ENCODE data around the gene TSHZ2.

TSHZ2 gene

DNA sequence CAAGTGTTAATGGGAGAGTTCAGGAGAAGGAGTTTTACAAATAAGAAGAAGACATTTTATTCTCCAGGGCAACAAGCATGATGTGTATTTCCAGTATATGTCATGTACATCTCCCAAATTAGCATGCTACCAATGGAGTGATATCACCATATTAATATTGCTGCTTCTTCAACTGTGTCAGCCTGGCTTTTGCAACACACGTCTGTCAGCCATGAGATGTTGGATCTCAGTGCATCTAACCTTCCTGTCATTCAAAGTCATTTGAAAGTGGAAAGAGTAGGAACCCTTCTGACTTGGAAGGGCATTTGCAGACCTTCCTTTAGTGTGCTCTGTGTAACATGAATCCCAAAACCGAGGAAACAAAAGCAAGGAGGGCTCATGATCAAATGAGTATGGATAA is 337.4 kb downstream of the TSHZ2 start:
- no peak for DNase-seq (ENCODE audit: low read depth, low spot score)
- in situ Hi-C loops (cut with HindIII; ENCODE audit: low sequenced_read_pairs) = no loop called here
- no peak overlapping the region for H3K4me3 ChIP-seq (ENCODE audit: low read depth, low read length)
- TF ChIP-seq, protein P1, sequence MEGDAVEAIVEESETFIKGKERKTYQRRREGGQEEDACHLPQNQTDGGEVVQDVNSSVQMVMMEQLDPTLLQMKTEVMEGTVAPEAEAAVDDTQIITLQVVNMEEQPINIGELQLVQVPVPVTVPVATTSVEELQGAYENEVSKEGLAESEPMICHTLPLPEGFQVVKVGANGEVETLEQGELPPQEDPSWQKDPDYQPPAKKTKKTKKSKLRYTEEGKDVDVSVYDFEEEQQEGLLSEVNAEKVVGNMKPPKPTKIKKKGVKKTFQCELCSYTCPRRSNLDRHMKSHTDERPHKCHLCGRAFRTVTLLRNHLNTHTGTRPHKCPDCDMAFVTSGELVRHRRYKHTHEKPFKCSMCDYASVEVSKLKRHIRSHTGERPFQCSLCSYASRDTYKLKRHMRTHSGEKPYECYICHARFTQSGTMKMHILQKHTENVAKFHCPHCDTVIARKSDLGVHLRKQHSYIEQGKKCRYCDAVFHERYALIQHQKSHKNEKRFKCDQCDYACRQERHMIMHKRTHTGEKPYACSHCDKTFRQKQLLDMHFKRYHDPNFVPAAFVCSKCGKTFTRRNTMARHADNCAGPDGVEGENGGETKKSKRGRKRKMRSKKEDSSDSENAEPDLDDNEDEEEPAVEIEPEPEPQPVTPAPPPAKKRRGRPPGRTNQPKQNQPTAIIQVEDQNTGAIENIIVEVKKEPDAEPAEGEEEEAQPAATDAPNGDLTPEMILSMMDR (IDR thresholded peaks at IDR 0.05; ENCODE audit: low read depth, low read length) = no peak

DNA sequence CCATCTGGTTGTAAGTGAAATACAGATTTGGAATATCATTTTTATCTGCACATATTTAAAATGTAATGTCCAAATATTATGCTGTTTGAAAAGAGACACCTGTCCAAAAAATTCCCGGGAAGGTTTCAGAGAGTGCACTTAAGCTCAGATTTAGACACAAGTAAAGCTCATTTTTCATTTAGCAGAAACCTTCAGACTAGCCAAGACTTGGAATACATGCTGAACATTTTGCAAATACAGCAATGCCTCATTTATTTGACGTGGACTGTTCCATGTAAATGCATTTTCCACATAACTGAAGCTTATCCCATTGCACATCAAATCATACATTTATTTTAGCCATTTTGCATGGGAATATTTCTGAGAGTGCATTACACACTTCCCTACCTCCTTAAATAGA is 340.8 kb downstream of the TSHZ2 start:
- H3K4me3 ChIP-seq (ENCODE audit: low read depth, low read length) = no peak overlapping the region
- TF ChIP-seq, protein P1 (IDR thresholded peaks at IDR 0.05; ENCODE audit: low read depth, low read length) = no peak
- in situ Hi-C loops (cut with HindIII; ENCODE audit: low sequenced_read_pairs) = no loop called here
- DNase-seq (ENCODE audit: low read depth, low spot score) = no peak

DNA sequence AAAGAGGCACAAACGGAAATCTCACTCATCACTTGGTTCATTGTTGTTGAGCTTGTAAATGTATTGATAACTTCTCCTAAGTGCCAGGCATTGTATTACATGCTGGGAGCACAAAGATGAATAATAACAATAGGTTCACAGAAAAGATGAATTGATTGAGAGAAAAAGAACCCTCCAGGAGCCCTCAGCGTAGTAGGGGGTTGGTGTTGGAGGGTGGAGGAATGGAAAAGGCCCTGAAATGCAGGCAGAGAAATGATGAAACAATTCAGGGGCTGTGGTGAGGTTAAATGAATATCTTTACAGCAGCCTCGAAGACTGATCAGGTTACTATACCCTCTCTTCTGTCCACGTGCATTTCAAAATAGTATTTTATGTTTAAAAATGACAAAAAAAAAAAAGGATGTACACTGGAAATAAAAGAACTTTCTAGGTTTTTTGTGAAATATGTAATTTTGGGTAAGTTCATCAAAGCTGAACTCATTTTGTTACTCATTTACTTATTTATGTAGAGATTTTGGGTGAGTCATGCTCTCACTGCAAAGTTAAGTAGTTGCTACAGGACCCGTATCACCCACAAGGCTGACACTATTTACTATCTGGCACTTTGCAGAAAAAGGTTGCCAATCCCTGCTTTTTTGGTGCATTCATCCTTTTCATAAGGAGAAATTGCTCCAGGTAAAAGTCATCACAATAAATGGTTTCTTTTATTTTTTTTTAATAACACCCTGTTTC is 344.2 kb downstream of the TSHZ2 start:
- TF ChIP-seq, protein P1 (IDR thresholded peaks at IDR 0.05; ENCODE audit: low read depth, low read length) = no peak

DNA sequence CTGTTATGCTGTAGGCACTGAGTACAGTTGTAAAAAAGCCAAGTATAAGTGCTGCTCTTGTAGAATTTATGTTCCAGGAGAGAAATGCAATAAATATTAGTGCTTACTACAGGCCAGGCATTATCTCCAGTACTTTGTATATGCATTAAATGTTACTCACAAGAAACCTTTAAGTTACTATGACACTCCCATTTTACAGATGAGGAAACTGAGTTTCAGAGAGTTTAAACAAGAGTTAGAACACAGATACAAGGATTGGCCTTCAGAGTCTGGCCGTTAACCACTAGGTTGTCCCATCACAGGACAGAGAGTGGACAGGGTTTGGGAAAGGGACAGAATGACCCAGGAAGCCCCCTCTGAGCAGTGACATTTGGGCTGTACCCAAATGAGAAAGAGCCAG is 347.0 kb downstream of the TSHZ2 start:
- in situ Hi-C loops (cut with HindIII; ENCODE audit: low sequenced_read_pairs) = no loop called here
- H3K4me3 ChIP-seq (ENCODE audit: low read depth, low read length) = no peak overlapping the region
- no peak for DNase-seq (ENCODE audit: low read depth, low spot score)
- TF ChIP-seq, protein P1 (IDR thresholded peaks at IDR 0.05; ENCODE audit: low read depth, low read length) = no peak

More for the DNA sequence above, 344.2 kb downstream of the TSHZ2 start:
- H3K4me3 ChIP-seq (ENCODE audit: low read depth, low read length) = no peak overlapping the region
- DNase-seq (ENCODE audit: low read depth, low spot score) = no peak
- in situ Hi-C loops (cut with HindIII; ENCODE audit: low sequenced_read_pairs) = no loop called here

DNA sequence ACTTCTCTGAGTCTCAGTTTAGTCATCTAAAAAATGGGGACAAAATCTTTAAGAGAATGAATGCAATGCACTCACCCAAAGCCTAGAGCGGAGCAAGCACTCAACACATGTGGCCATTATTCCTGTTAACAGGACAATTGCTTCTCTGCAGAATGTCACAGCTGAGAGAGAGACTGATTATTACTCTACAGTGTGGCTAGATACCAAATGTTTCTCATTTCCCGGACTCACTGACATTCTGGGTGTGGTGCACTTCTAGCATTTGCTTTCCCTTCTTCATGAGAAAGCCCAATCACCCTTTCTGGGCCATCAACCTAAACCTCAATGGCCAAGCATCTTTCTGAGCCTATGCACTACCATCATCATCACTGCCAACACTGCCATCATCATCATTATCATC is 347.6 kb downstream of the TSHZ2 start:
- TF ChIP-seq, protein P1 (IDR thresholded peaks at IDR 0.05; ENCODE audit: low read depth, low read length) = no peak
- in situ Hi-C loops (cut with HindIII; ENCODE audit: low sequenced_read_pairs) = no loop called here
- no peak overlapping the region for H3K4me3 ChIP-seq (ENCODE audit: low read depth, low read length)
- DNase-seq (ENCODE audit: low read depth, low spot score) = no peak

DNA sequence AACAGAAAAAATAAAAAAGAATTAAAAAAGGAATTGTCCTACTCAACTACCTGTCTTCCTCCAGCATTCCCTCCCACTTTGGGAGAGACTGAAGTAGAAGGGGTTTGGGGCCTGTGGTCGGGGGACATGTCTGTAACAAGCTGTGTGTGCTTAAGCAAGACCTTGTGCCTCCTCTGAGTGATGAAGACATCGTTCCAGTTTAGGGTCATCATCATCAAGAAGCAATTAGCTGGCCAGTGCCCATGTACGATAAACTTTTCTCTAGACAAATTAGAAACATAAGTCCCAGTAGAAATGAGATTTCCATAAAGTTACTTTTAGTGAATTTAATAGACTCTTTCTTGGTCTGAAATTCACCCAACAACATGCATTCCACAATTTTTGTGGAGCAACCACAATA is 348.5 kb downstream of the TSHZ2 start:
- DNase-seq (ENCODE audit: low read depth, low spot score) = no peak
- TF ChIP-seq, protein P1 (IDR thresholded peaks at IDR 0.05; ENCODE audit: low read depth, low read length) = no peak
- in situ Hi-C loops (cut with HindIII; ENCODE audit: low sequenced_read_pairs) = no loop called here
- H3K4me3 ChIP-seq (ENCODE audit: low read depth, low read length) = no peak overlapping the region
